Measurements from ENCODE around the gene EYA2.

Gene EYA2

GRCh38 chr20:47066484-47067270 is 172.0 kb downstream of the EYA2 start:
- no peak for DNase-seq (ENCODE audit: low read depth)

GRCh38 chr20:47067776-47068175 is 173.1 kb downstream of the EYA2 start:
- DNase-seq (ENCODE audit: low read depth): no peak

GRCh38 chr20:47070176-47070575 is 175.5 kb downstream of the EYA2 start:
- DNase-seq (ENCODE audit: low read depth): no peak

- no peak for DNase-seq (ENCODE audit: low read depth)
These were observed 177.1 kb downstream of the EYA2 start for GRCh38 chr20:47071646-47072185.

GRCh38 chr20:47073766-47074475 is 179.3 kb downstream of the EYA2 start:
- no peak for DNase-seq (ENCODE audit: low read depth)

GRCh38 chr20:47075263-47075662 is 180.6 kb downstream of the EYA2 start:
- no peak for DNase-seq (ENCODE audit: low read depth)

- DNase-seq (ENCODE audit: low read depth): no peak
These were observed 184.4 kb downstream of the EYA2 start for GRCh38 chr20:47079047-47079446.

GRCh38 chr20:47080365-47080764 is 185.7 kb downstream of the EYA2 start:
- DNase-seq (ENCODE audit: low read depth): no peak

GRCh38 chr20:47086316-47086715 is 191.7 kb downstream of the EYA2 start:
- DNase-seq (ENCODE audit: low read depth): no peak

- DNase-seq (ENCODE audit: low read depth): no peak
These were observed 193.7 kb downstream of the EYA2 start for GRCh38 chr20:47088335-47088734.

- no peak for DNase-seq (ENCODE audit: low read depth)
These were observed 194.5 kb downstream of the EYA2 start for GRCh38 chr20:47089151-47089550.

- DNase-seq (ENCODE audit: low read depth): no peak
These were observed 196.2 kb downstream of the EYA2 start for GRCh38 chr20:47090835-47091234.

GRCh38 chr20:47093320-47093966 is 198.8 kb downstream of the EYA2 start:
- no peak for DNase-seq (ENCODE audit: low read depth)

- DNase-seq (ENCODE audit: low read depth): no peak
These were observed 201.0 kb downstream of the EYA2 start for GRCh38 chr20:47095690-47096089.

GRCh38 chr20:47097691-47098622 is 203.3 kb downstream of the EYA2 start:
- no peak for DNase-seq (ENCODE audit: low read depth)

GRCh38 chr20:47099093-47099492 is 204.4 kb downstream of the EYA2 start:
- DNase-seq (ENCODE audit: low read depth): no peak

GRCh38 chr20:47099825-47100441 is 205.3 kb downstream of the EYA2 start:
- no peak for DNase-seq (ENCODE audit: low read depth)

- no peak for DNase-seq (ENCODE audit: low read depth)
These were observed 208.0 kb downstream of the EYA2 start for GRCh38 chr20:47102629-47103028.

- no peak for DNase-seq (ENCODE audit: low read depth)
These were observed 212.1 kb downstream of the EYA2 start for GRCh38 chr20:47106786-47107185.

GRCh38 chr20:47108994-47109393 is 214.4 kb downstream of the EYA2 start:
- no peak for DNase-seq (ENCODE audit: low read depth)

- DNase-seq (ENCODE audit: low read depth): no peak
These were observed 216.2 kb downstream of the EYA2 start for GRCh38 chr20:47110819-47111218.

Data from activated T-cell treated with anti-CD3 and anti-CD28 coated beads for 24 hours (primary cell).